ENCODE measurements around the gene GUSB.

- TF ChIP-seq CTCF (IDR thresholded peaks at IDR 0.05) = no peak
- no peak for TF ChIP-seq POLR2AphosphoS5 (IDR thresholded peaks at IDR 0.05)
- TF ChIP-seq POLR2A (IDR thresholded peaks at IDR 0.05) = no peak
Observed at GRCh38 chr7:65923316-65923715, 58.7 kb downstream of the GUSB start.
